A549 (cell line): ENCODE results near the gene ARFGEF3. TPM values are rescaled to one million over a fixed set of nuclear protein-coding genes. Genes with fewer than 3 reads are reported as not detected.

ENCODE experiments used
- ATAC-seq, 2 experiments: fragments of 200-7000 bp in 1 of 2; fragments of >200 bp in 1 of 2; cut with Nextera tagmentation in 1 of 2; cut with Tn5 transposase in 1 of 2; 3 replicates each; pipeline versions ENCODE4 v1.8.0 to v1.9.1; 2018 to 2020; ENCODE audit warnings: mild to moderate bottlenecking in 1 of 2, moderate library complexity in 1 of 2
- CTCF ChIA-PET: fragments of 300-600 bp; sonication (Branson Sonifier 250); formaldehyde crosslinking; extraction: SDS; loops from one replicate; lab custom pipeline; 2021; ENCODE audit warnings: antibody characterized with exemption, inconsistent platforms; lab: Yijun Ruan, JAX
- POLR2A ChIA-PET: fragments of 350-600 bp; formaldehyde crosslinking; extraction: SDS; loops from one replicate; lab custom pipeline; 2021; ENCODE audit warnings: antibody characterized with exemption, inconsistent platforms; lab: Yijun Ruan, JAX
- DNase-seq, 2 experiments: peaks; one replicate each; pipeline versions ENCODE4 v3.0.0 to v3.0.0-alpha.2; 2011 to 2016; ENCODE audit warnings: low read depth in 1 of 2, low spot score in 1 of 2
- FAIRE-seq: peaks from 2 replicates; lab custom pipeline; 2011; peaks lifted over from hg19 to GRCh38; lab: Jason Lieb, UNC
- H3K27ac ChIP-seq, 2 experiments: fragments of >200 bp; sonication (Bioruptor Twin); formaldehyde crosslinking; 3 replicates each; pipeline ENCODE4 v1.5.1; 2016 to 2017
- H3K4me1 ChIP-seq: fragments of >200 bp; sonication (Bioruptor Twin); formaldehyde crosslinking; 3 replicates; pipeline ENCODE4 v1.6.1; 2016
- H3K4me2 ChIP-seq: fragments of >200 bp; sonication (Bioruptor Twin); formaldehyde crosslinking; 3 replicates; pipeline ENCODE4 v1.6.1; 2016
- H3K4me3 ChIP-seq: fragments of >200 bp; sonication (Bioruptor Twin); formaldehyde crosslinking; 3 replicates; pipeline ENCODE4 v1.5.1; 2016
- H3K9me3 ChIP-seq: fragments of >200 bp; sonication (Bioruptor Twin); formaldehyde crosslinking; 3 replicates; pipeline ENCODE4 v1.6.1; 2016
- BHLHE40 ChIP-seq: IDR thresholded peaks from 2 replicates; pipeline ENCODE4 v1.6.1; 2012; ENCODE audit warnings: low read depth, low read length, inconsistent platforms
- CEBPB ChIP-seq, 2 experiments: fragments of >200 bp in 1 of 2; sonication (Bioruptor Twin) in 1 of 2; formaldehyde crosslinking in 1 of 2; IDR thresholded peaks; 2 replicates each; pipeline ENCODE4 v1.6.1; 2012 to 2016
- CHD2 ChIP-seq: fragments of 150-350 bp; IDR thresholded peaks from 2 replicates; pipeline ENCODE4 v1.6.1; 2014; ENCODE audit warnings: low read length; ENCODE audit not compliant: partially characterized antibody
- EHMT2 ChIP-seq: fragments of 200-600 bp; sonication (generic); IDR thresholded peaks from 2 replicates; pipeline ENCODE4 v1.6.1; 2016; ENCODE audit warnings: antibody characterized with exemption, low read depth, mild to moderate bottlenecking, moderate library complexity
- FOSB ChIP-seq: fragments of 250-450 bp; sonication (Bioruptor Pico); IDR thresholded peaks from 2 replicates; pipeline ENCODE4 v1.5.0; 2020; ENCODE audit warnings: mild to moderate bottlenecking, moderate library complexity
- FOXS1 ChIP-seq: fragments of 250-450 bp; sonication (Bioruptor Pico); IDR thresholded peaks from 2 replicates; pipeline ENCODE4 v1.5.0; 2020; ENCODE audit warnings: mild to moderate bottlenecking, moderate library complexity
- HDAC2 ChIP-seq: fragments of 200-600 bp; sonication (generic); IDR thresholded peaks from 2 replicates; pipeline ENCODE4 v1.6.1; 2016
- HEYL ChIP-seq: fragments of 250-450 bp; sonication (Bioruptor Pico); IDR thresholded peaks from 2 replicates; pipeline ENCODE4 v1.8.0; 2021; ENCODE audit warnings: mild to moderate bottlenecking, moderate library complexity
- HOXA7 ChIP-seq: fragments of 250-450 bp; sonication (Bioruptor Pico); IDR thresholded peaks from 2 replicates; pipeline ENCODE4 v1.5.0; 2020; ENCODE audit warnings: mild to moderate bottlenecking, moderate library complexity
- JUN ChIP-seq, 2 experiments: fragments of >200 bp; sonication (Bioruptor Twin); formaldehyde crosslinking; IDR thresholded peaks; 2 replicates in 1 of 2; 3 replicates in 1 of 2; pipeline ENCODE4 v1.6.1; 2016 to 2017
- MYC ChIP-seq: IDR thresholded peaks from 2 replicates; pipeline ENCODE4 v1.6.1; 2012; ENCODE audit warnings: mild to moderate bottlenecking, inconsistent platforms, low read length, improper control_type of control experiment, borderline replicate concordance
- NPAS2 ChIP-seq: fragments of 250-450 bp; sonication (Bioruptor Pico); IDR thresholded peaks from 2 replicates; pipeline ENCODE4 v1.8.0; 2022; ENCODE audit warnings: mild to moderate bottlenecking, moderate library complexity, borderline replicate concordance
- PHF8 ChIP-seq: fragments of 200-600 bp; sonication (generic); IDR thresholded peaks from 2 replicates; pipeline ENCODE4 v1.6.1; 2016; ENCODE audit warnings: low read depth, mild to moderate bottlenecking, antibody characterized with exemption, moderate library complexity, borderline replicate concordance
- POLR2A ChIP-seq: IDR thresholded peaks from 2 replicates; pipeline ENCODE4 v1.6.1; 2012; ENCODE audit warnings: mild to moderate bottlenecking, low read length
- RAD21 ChIP-seq, 2 experiments: fragments of >200 bp in 1 of 2; sonication (Bioruptor Twin) in 1 of 2; formaldehyde crosslinking in 1 of 2; IDR thresholded peaks in 1 of 2; conservative IDR thresholded peaks in 1 of 2; 2 replicates in 1 of 2; 3 replicates in 1 of 2; pipeline ENCODE4 v1.6.1; 2012 to 2018; ENCODE audit warnings: inconsistent platforms in 1 of 2
- RNF2 ChIP-seq: fragments of 200-600 bp; sonication (generic); IDR thresholded peaks from 2 replicates; pipeline ENCODE4 v1.6.1; 2016; ENCODE audit warnings: low read depth, mild to moderate bottlenecking, antibody characterized with exemption, moderate library complexity, borderline replicate concordance
- ZFP36 ChIP-seq: fragments of 450-650 bp; IDR thresholded peaks from 2 replicates; pipeline ENCODE4 v1.6.1; 2014; ENCODE audit warnings: borderline replicate concordance; ENCODE audit not compliant: partially characterized antibody
- WGBS: methylation state at CpG from one replicate; pipeline ENCODE4 v1.1.6; 2017; ENCODE audit errors: missing lambda C conversion rate; 5-methylcytosine and 5-hydroxymethylcytosine counted together
- polyA plus RNA-seq, 4 experiments: library from polyadenylated mRNA; depleted of rRNA in 3 of 4; stranded (reverse); fragments of >200 nt; fragmentation: RNase III in 1 of 4; extraction: RNeasy Plus Mini Kit Qiagen cat#74134 plus additional on column Dnase treatment in 1 of 4; gene quantifications; 2 replicates in 3 of 4; 3 replicates in 1 of 4; pipeline ENCODE4 v1.2.3, GENCODE V29; 2011 to 2017
- TF ChIP-seq, protein P1 (sequence below): fragments of 450-650 bp; IDR thresholded peaks from 2 replicates; pipeline ENCODE4 v1.6.1; 2014; ENCODE audit warnings: antibody characterized with exemption
- TF ChIP-seq, protein P2 (sequence below): fragments of 200-600 bp; sonication (generic); IDR thresholded peaks from 2 replicates; pipeline ENCODE4 v1.6.1; 2016; ENCODE audit warnings: antibody characterized with exemption, mild to moderate bottlenecking, moderate library complexity
- TF ChIP-seq, protein P3 (sequence below): IDR thresholded peaks from 2 replicates; pipeline ENCODE4 v1.6.1; 2012
- TF ChIP-seq, protein P4 (sequence below): fragments of >200 bp; sonication (Bioruptor Twin); formaldehyde crosslinking; IDR thresholded peaks from 3 replicates; pipeline ENCODE4 v1.5.1; 2016

ARFGEF3 gene
- polyA plus RNA-seq, 2 of the 4 experiments (the other 2 are of a cell fraction) = 0.15 to 0.83 TPM

DNA sequence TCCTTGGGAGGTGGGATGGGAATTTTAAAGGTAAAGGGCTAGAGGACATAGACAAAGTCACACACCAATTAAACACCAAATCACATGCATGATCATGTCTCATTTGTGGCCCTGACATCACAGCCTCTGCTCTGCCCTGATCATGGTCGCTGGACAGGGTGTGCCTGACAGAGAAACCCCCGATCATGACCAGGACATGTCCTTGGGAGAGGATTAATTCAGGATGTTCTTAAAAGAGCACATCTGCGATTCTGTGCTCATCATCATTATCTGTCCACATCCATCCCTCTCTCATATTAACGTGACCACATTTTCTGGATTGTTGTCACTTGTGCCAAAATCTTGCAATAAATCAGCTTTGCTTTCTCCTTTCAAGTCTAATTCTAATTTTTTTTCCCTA, 64.2 kb downstream of the ARFGEF3 start:
- no peak overlapping the region for H3K27ac ChIP-seq
- H3K9me3 ChIP-seq = no peaks in the 10 kb centered on the region
- 60% methylated on average over 4 of the region's 4 CpGs for WGBS
- ChIA-PET CTCF (no interaction called here), POLR2A (no interaction called here)
- H3K4me2 ChIP-seq = no peak overlapping the region
- FAIRE-seq (no peak), ATAC-seq (no peak), DNase-seq (no peak)
- TF ChIP-seq, protein P1, sequence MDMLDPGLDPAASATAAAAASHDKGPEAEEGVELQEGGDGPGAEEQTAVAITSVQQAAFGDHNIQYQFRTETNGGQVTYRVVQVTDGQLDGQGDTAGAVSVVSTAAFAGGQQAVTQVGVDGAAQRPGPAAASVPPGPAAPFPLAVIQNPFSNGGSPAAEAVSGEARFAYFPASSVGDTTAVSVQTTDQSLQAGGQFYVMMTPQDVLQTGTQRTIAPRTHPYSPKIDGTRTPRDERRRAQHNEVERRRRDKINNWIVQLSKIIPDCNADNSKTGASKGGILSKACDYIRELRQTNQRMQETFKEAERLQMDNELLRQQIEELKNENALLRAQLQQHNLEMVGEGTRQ = no peak
- TF ChIP-seq HEYL (no peak), MYC (no peak), FOSB (CRISPR knock-in tag) (no peak)
- no peaks in the 10 kb centered on the region for H3K4me1 ChIP-seq
- H3K4me3 ChIP-seq = no peak overlapping the region

DNA sequence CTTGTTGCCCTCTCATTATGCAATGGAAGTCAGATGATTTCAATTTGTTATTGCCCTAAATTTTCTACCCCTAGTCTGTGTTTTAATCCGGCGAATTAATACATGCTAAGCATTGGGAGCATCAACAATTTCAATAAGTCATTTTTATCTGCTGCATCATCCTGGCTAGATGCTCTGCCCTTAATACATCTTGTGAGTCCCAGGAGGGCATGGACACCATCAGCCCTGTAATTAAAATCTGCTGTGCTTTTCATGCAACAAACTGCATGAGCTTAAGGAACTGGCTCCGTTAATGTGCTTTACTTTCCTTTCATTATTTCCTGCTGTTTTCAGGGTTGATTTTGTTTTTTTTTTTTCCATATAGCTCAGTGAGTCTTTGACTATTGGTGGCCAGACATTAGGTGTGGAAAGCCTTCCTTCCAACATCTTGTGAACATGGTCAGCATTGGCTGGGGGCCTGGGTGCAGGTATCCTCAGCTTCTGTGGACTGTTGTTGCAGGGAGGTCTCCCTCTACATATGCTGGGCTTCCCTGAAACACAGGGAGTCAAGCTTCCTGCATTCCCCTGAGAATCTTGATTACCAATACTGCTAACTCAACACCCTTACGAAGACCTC, 65.1 kb downstream of the ARFGEF3 start:
- DNase-seq (no peak), ATAC-seq (no peak), FAIRE-seq (no peak)
- no peak overlapping the region for H3K27ac ChIP-seq
- POLR2A ChIA-PET = no interaction called here
- WGBS = 80% methylated on average over 4 of the region's 4 CpGs
- 0 out of 3 replicates have a peak, but pooled peaks cover 5% of the 10 kb centered on the region for H3K4me1 ChIP-seq
- H3K9me3 ChIP-seq = no peaks in the 10 kb centered on the region
- CTCF ChIA-PET = no interaction called here
- H3K4me3 ChIP-seq = no peak overlapping the region
- no peak for TF ChIP-seq EHMT2
- TF ChIP-seq JUN (IDR thresholded peaks at IDR 0.05) = no peak
- no peak for TF ChIP-seq HDAC2
- TF ChIP-seq FOXS1 (CRISPR knock-in tag) = no peak
- TF ChIP-seq BHLHE40 = no peak
- TF ChIP-seq, protein P2, sequence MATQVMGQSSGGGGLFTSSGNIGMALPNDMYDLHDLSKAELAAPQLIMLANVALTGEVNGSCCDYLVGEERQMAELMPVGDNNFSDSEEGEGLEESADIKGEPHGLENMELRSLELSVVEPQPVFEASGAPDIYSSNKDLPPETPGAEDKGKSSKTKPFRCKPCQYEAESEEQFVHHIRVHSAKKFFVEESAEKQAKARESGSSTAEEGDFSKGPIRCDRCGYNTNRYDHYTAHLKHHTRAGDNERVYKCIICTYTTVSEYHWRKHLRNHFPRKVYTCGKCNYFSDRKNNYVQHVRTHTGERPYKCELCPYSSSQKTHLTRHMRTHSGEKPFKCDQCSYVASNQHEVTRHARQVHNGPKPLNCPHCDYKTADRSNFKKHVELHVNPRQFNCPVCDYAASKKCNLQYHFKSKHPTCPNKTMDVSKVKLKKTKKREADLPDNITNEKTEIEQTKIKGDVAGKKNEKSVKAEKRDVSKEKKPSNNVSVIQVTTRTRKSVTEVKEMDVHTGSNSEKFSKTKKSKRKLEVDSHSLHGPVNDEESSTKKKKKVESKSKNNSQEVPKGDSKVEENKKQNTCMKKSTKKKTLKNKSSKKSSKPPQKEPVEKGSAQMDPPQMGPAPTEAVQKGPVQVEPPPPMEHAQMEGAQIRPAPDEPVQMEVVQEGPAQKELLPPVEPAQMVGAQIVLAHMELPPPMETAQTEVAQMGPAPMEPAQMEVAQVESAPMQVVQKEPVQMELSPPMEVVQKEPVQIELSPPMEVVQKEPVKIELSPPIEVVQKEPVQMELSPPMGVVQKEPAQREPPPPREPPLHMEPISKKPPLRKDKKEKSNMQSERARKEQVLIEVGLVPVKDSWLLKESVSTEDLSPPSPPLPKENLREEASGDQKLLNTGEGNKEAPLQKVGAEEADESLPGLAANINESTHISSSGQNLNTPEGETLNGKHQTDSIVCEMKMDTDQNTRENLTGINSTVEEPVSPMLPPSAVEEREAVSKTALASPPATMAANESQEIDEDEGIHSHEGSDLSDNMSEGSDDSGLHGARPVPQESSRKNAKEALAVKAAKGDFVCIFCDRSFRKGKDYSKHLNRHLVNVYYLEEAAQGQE = no peak
- no peak for TF ChIP-seq RAD21 (conservative IDR thresholded peaks at IDR 0.05 in 1 of 2, IDR thresholded peaks at IDR 0.05 in 1 of 2)
- TF ChIP-seq ZFP36 = no peak
- no peak for TF ChIP-seq POLR2A
- TF ChIP-seq RNF2 = no peak
- TF ChIP-seq, protein P3, sequence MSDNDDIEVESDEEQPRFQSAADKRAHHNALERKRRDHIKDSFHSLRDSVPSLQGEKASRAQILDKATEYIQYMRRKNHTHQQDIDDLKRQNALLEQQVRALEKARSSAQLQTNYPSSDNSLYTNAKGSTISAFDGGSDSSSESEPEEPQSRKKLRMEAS = no peak
- TF ChIP-seq HEYL = no peak
- no peak for TF ChIP-seq CEBPB (IDR thresholded peaks at IDR 0.05)
- no peak for TF ChIP-seq HOXA7
- TF ChIP-seq NPAS2 (CRISPR knock-in tag) = no peak
- no peak for TF ChIP-seq CHD2
- TF ChIP-seq PHF8 = no peak
- TF ChIP-seq, protein P4, sequence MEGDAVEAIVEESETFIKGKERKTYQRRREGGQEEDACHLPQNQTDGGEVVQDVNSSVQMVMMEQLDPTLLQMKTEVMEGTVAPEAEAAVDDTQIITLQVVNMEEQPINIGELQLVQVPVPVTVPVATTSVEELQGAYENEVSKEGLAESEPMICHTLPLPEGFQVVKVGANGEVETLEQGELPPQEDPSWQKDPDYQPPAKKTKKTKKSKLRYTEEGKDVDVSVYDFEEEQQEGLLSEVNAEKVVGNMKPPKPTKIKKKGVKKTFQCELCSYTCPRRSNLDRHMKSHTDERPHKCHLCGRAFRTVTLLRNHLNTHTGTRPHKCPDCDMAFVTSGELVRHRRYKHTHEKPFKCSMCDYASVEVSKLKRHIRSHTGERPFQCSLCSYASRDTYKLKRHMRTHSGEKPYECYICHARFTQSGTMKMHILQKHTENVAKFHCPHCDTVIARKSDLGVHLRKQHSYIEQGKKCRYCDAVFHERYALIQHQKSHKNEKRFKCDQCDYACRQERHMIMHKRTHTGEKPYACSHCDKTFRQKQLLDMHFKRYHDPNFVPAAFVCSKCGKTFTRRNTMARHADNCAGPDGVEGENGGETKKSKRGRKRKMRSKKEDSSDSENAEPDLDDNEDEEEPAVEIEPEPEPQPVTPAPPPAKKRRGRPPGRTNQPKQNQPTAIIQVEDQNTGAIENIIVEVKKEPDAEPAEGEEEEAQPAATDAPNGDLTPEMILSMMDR = no peak
- H3K4me2 ChIP-seq = peak overlapping the region; percentile 30; the same call in 1 of the 3 replicates
